HG03139 (cell line): ENCODE results near the gene ZRANB1.

Experiments
- ATAC-seq: cut with Tn5 transposase; IDR thresholded peaks from one replicate; pipeline ENCODE4 v1.9.1; 2021; ENCODE audit not compliant: unreplicated experiment

The ZRANB1 gene

GRCh38 chr10:125004571-125005311 lies 62.8 kb downstream of the ZRANB1 start:
- ATAC-seq: no peak

GRCh38 chr10:125005312-125006187 lies 63.6 kb downstream of the ZRANB1 start:
- no peak for ATAC-seq

GRCh38 chr10:125006188-125006680 lies 64.3 kb downstream of the ZRANB1 start:
- ATAC-seq: no peak

GRCh38 chr10:125006921-125007426 lies 65.1 kb downstream of the ZRANB1 start:
- no peak for ATAC-seq

GRCh38 chr10:125007436-125007835 lies 65.5 kb downstream of the ZRANB1 start:
- ATAC-seq: no peak

- ATAC-seq: no peak
Measured at GRCh38 chr10:125008689-125009638, 67.0 kb downstream of the ZRANB1 start.

- ATAC-seq: no peak
Measured at GRCh38 chr10:125009661-125010161, 67.8 kb downstream of the ZRANB1 start.

GRCh38 chr10:125010362-125010761 lies 68.4 kb downstream of the ZRANB1 start:
- no peak for ATAC-seq

GRCh38 chr10:125011171-125011925 lies 69.4 kb downstream of the ZRANB1 start:
- ATAC-seq: no peak

- no peak for ATAC-seq
Measured at GRCh38 chr10:125011926-125012705, 70.2 kb downstream of the ZRANB1 start.

GRCh38 chr10:125012851-125013528 lies 71.1 kb downstream of the ZRANB1 start:
- no peak for ATAC-seq

GRCh38 chr10:125013529-125013872 lies 71.6 kb downstream of the ZRANB1 start:
- ATAC-seq: no peak

- no peak for ATAC-seq
Measured at GRCh38 chr10:125014086-125014830, 72.3 kb downstream of the ZRANB1 start.

GRCh38 chr10:125014836-125015355 lies 73.0 kb downstream of the ZRANB1 start:
- no peak for ATAC-seq

GRCh38 chr10:125015356-125015944 lies 73.5 kb downstream of the ZRANB1 start:
- no peak for ATAC-seq

GRCh38 chr10:125016123-125016522 lies 74.2 kb downstream of the ZRANB1 start:
- ATAC-seq: no peak

GRCh38 chr10:125016611-125017202 lies 74.8 kb downstream of the ZRANB1 start:
- ATAC-seq: no peak
